ENCODE measurements around the gene HS1BP3.

HS1BP3 gene

GRCh38 chr2:20567926-20568179 lies 83.0 kb downstream of the HS1BP3 start:
- FAIRE-seq, result no peak
